Measurements from ENCODE around the gene PTK7.
A peak's percentile ranks its signal among the peaks of the same experiment; 100 is the strongest.

Gene PTK7

GRCh38 chr6:43175676-43176422 is 99.7 kb downstream of the PTK7 start:
- DNase-seq (ENCODE audit: low read depth): no peak
- no peak for TF ChIP-seq CTCF (conservative IDR thresholded peaks at IDR 0.05; ENCODE audit: low read depth, low read length)
- no peak overlapping the region for H3K4me3 ChIP-seq (ENCODE audit: low read length)

DNA sequence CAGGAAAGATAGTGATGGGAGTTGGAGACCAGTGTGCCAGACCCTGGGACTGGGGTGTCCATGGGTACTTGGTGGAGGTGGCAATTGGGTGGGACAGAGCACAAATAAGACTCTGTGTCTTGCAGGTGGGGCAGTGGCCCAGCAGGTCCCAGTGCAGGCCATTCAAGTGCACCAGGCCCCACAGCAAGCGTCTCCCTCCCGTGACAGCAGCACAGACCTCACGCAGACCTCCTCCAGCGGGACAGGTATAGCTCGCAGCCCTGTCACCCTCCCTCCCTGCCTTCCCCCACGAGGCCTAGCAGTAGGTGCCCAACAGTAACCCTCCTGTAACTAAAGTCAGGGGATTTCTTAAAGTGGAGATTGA is 100.3 kb downstream of the PTK7 start:
- DNase-seq (ENCODE audit: low read depth): no peak
- no peak overlapping the region for H3K4me3 ChIP-seq (ENCODE audit: low read length)
- TF ChIP-seq CTCF (conservative IDR thresholded peaks at IDR 0.05; ENCODE audit: low read depth, low read length): no peak

GRCh38 chr6:43178150-43178549 is 102.0 kb downstream of the PTK7 start:
- TF ChIP-seq CTCF (conservative IDR thresholded peaks at IDR 0.05; ENCODE audit: low read depth, low read length): no peak
- DNase-seq (ENCODE audit: low read depth): no peak
- no peak overlapping the region for H3K4me3 ChIP-seq (ENCODE audit: low read length)

- DNase-seq (ENCODE audit: low read depth): no peak
- H3K4me3 ChIP-seq (ENCODE audit: low read length): no peak overlapping the region
- TF ChIP-seq CTCF (conservative IDR thresholded peaks at IDR 0.05; ENCODE audit: low read depth, low read length): no peak
Observed at GRCh38 chr6:43178951-43179830, 103.1 kb downstream of the PTK7 start.

DNA sequence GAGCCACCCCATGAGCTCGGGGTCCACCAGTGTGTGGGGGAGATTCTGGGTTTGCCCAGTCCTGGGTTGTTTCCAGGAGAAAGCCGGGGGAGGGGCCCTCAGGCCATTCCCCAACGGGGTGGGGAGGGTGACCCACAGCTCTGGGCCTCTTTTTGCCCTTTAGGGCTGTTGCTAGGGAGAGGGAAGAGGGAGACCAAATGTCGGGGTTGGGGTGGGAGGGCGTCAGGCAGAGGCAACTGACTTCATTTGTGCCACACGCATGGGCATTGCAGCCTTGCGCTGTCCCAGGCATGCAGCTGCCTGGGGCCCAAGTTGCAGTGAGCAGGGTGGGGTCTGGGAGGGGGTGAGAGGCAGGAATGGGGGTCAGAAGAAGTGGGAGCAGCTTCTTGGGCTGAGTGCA is 103.9 kb downstream of the PTK7 start:
- H3K4me3 ChIP-seq (ENCODE audit: low read length): no peak overlapping the region
- no peak for DNase-seq (ENCODE audit: low read depth)
- no peak for TF ChIP-seq CTCF (conservative IDR thresholded peaks at IDR 0.05; ENCODE audit: low read depth, low read length)

GRCh38 chr6:43180985-43181384 is 104.9 kb downstream of the PTK7 start:
- no peak for TF ChIP-seq CTCF (conservative IDR thresholded peaks at IDR 0.05; ENCODE audit: low read depth, low read length)
- no peak for DNase-seq (ENCODE audit: low read depth)
- no peak overlapping the region for H3K4me3 ChIP-seq (ENCODE audit: low read length)

DNA sequence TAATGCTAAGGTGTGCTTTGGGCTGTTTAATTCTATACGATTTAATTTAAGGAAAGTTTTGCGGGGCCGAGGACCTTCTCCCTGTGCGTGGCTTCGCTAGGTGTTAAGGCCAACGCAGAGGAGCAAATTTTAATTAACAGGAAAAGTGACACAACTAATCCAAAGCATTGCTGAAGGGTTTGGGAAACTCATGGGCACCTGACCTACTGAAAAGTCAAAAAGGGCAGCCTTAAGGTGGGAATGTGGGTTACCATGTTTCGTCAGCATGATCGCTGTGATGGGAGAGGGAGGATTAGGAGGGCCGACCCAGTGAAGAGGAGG is 105.5 kb downstream of the PTK7 start:
- peak; percentile 38 for DNase-seq (ENCODE audit: low read depth)
- H3K4me3 ChIP-seq (ENCODE audit: low read length): peak overlapping the region; percentile 87
- TF ChIP-seq CTCF (conservative IDR thresholded peaks at IDR 0.05; ENCODE audit: low read depth, low read length): no peak
